ENCODE measurements around the gene MED7. TPM values are rescaled to one million over a fixed set of nuclear protein-coding genes. Genes with fewer than 3 reads are reported as not detected.

MED7 gene
- total RNA-seq, 4 donors from 2014 or later: 7.0 to 9.4 (median 8.5) TPM

- in situ Hi-C loops (cut with MboI; ENCODE audit: low sequenced_read_pairs in 4 of 4): loop anchor here in 2 of 4 donors (25.0 kb wide), 1 partner anchor 606 kb away; the partner anchor contains the start of genes LSM11 (in 2 of the 2) and THG1L (in 2 of the 2)
- no peaks in the 10 kb centered on the region for H3K27me3 ChIP-seq
- no peaks in the 10 kb centered on the region for H3K36me3 ChIP-seq
- no peak overlapping the region for H3K27ac ChIP-seq
- DNase-seq (no peak), ATAC-seq (no peak)
- no peaks in the 10 kb centered on the region for H3K4me1 ChIP-seq
- intact Hi-C loops (cut with DNase I; ENCODE audit: low total_unique reads): no loop called here
- no peak for TF ChIP-seq POLR2A (IDR thresholded peaks at IDR 0.05)
- TF ChIP-seq, protein P1, sequence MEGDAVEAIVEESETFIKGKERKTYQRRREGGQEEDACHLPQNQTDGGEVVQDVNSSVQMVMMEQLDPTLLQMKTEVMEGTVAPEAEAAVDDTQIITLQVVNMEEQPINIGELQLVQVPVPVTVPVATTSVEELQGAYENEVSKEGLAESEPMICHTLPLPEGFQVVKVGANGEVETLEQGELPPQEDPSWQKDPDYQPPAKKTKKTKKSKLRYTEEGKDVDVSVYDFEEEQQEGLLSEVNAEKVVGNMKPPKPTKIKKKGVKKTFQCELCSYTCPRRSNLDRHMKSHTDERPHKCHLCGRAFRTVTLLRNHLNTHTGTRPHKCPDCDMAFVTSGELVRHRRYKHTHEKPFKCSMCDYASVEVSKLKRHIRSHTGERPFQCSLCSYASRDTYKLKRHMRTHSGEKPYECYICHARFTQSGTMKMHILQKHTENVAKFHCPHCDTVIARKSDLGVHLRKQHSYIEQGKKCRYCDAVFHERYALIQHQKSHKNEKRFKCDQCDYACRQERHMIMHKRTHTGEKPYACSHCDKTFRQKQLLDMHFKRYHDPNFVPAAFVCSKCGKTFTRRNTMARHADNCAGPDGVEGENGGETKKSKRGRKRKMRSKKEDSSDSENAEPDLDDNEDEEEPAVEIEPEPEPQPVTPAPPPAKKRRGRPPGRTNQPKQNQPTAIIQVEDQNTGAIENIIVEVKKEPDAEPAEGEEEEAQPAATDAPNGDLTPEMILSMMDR (IDR thresholded peaks at IDR 0.05 in 4 of 5, conservative IDR thresholded peaks at IDR 0.05 in 1 of 5): no peak
- no peaks in the 10 kb centered on the region for H3K9me3 ChIP-seq
- H3K4me3 ChIP-seq: no peak overlapping the region
Measured at GRCh38 chr5:157130925-157131324, 11.7 kb downstream of the MED7 start.

- DNase-seq: no peak
- Histone ChIP-seq H3K27me3 (no peaks in the 10 kb centered on the region), H3K4me3 (no peak overlapping the region), H3K36me3 (no peaks in the 10 kb centered on the region), H3K4me1 (no peaks in the 10 kb centered on the region), H3K27ac (no peak overlapping the region), H3K9me3 (no peaks in the 10 kb centered on the region)
- no peak for ATAC-seq
- TF ChIP-seq, protein P1 (IDR thresholded peaks at IDR 0.05 in 4 of 5, conservative IDR thresholded peaks at IDR 0.05 in 1 of 5): no peak
- no peak for TF ChIP-seq POLR2A (IDR thresholded peaks at IDR 0.05)
- in situ Hi-C loops (cut with MboI; ENCODE audit: low sequenced_read_pairs in 4 of 4) (no loop called here), intact Hi-C loops (cut with DNase I; ENCODE audit: low total_unique reads) (no loop called here)
Measured at GRCh38 chr5:157121709-157122108, 21.0 kb downstream of the MED7 start.

DNA sequence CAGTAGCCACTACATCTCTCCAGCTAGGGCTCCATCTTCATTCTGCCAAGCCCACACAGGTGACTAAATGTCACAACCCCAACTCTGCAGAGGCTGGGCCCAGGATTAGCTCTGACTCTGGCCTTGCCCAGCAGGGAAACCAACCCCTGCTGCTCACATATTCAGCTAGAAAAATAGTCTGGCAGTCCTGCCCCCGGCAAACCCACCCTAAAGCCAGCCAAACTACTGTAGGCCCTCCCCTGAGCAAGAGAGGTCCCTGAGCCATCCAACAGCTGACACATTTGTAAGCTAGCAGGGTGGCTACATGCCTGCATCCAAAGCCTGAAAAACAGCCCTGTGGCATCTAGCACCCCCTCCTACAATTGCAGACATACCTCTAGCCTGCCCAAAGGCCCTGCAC, 22.6 kb downstream of the MED7 start:
- ATAC-seq: no peak
- H3K9me3 ChIP-seq: no peaks in the 10 kb centered on the region
- intact Hi-C loops (cut with DNase I; ENCODE audit: low total_unique reads) (no loop called here), in situ Hi-C loops (cut with MboI; ENCODE audit: low sequenced_read_pairs in 4 of 4) (no loop called here)
- no peaks in the 10 kb centered on the region for H3K4me1 ChIP-seq
- TF ChIP-seq POLR2A (IDR thresholded peaks at IDR 0.05): no peak
- TF ChIP-seq, protein P1 (IDR thresholded peaks at IDR 0.05 in 4 of 5, conservative IDR thresholded peaks at IDR 0.05 in 1 of 5): no peak
- H3K36me3 ChIP-seq: no peaks in the 10 kb centered on the region
- H3K27me3 ChIP-seq: no peaks in the 10 kb centered on the region
- no peak for DNase-seq
- no peak overlapping the region for H3K27ac ChIP-seq
- H3K4me3 ChIP-seq: no peak overlapping the region

DNA sequence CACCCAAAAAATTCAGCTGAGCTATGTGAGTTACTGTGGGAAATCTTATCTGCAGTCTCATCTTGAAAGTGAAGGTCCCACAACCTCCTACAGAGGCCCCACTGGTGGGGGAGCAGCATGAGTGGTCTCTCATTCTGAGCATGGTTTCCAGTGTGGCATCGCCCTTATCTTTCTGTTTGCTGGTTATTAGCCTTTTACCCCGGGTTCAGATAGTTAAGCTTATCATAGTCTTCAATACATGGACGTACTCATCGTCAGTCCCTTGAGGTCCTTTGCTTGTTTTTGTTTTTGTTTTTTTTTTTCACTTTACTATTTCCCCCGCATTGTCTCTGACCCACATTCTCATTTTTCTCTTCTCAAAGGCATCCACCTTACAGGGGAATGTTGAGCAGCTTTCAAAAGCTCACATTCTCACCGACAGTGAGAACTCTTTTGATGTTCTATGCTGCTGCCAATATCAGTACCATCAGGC, 26.1 kb downstream of the MED7 start:
- H3K27ac ChIP-seq: no peak overlapping the region
- no peaks in the 10 kb centered on the region for H3K4me1 ChIP-seq
- intact Hi-C loops (cut with DNase I; ENCODE audit: low total_unique reads) (no loop called here), in situ Hi-C loops (cut with MboI; ENCODE audit: low sequenced_read_pairs in 4 of 4) (no loop called here)
- no peak overlapping the region for H3K4me3 ChIP-seq
- ATAC-seq (no peak), DNase-seq (no peak)
- no peaks in the 10 kb centered on the region for H3K9me3 ChIP-seq
- no peaks in the 10 kb centered on the region for H3K36me3 ChIP-seq
- H3K27me3 ChIP-seq: no peaks in the 10 kb centered on the region
- TF ChIP-seq POLR2A (IDR thresholded peaks at IDR 0.05): no peak
- TF ChIP-seq, protein P1 (IDR thresholded peaks at IDR 0.05 in 4 of 5, conservative IDR thresholded peaks at IDR 0.05 in 1 of 5): no peak

DNA sequence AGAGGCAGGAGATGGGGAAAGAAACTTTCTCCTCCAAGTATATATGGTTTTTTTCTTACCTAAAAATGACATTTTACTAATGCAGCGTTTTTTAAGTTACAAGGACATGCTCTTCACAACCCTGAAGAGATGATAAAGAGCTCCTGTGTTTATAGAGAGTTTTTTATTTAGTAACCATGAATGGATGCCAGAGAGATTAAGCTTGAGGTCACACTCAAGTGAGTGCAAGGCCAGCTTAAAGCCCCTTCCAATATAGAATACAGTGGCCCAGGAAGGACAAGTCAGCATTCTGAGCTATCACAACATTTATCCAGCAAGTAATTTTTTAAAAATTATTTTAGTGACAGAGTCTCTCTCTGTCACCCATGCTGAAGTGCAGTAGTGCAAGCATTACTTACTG, 27.2 kb downstream of the MED7 start:
- H3K9me3 ChIP-seq: no peaks in the 10 kb centered on the region
- TF ChIP-seq, protein P1 (IDR thresholded peaks at IDR 0.05 in 4 of 5, conservative IDR thresholded peaks at IDR 0.05 in 1 of 5): no peak
- TF ChIP-seq POLR2A (IDR thresholded peaks at IDR 0.05): no peak
- H3K36me3 ChIP-seq: no peaks in the 10 kb centered on the region
- DNase-seq: no peak
- in situ Hi-C loops (cut with MboI; ENCODE audit: low sequenced_read_pairs in 4 of 4): no loop called here
- intact Hi-C loops (cut with DNase I; ENCODE audit: low total_unique reads): no loop called here
- no peaks in the 10 kb centered on the region for H3K4me1 ChIP-seq
- H3K27me3 ChIP-seq: no peaks in the 10 kb centered on the region
- H3K27ac ChIP-seq: no peak overlapping the region
- ATAC-seq: no peak
- no peak overlapping the region for H3K4me3 ChIP-seq
